ENCODE results near the gene CDH4. TPM values are rescaled to one million over a fixed set of nuclear protein-coding genes. Genes with fewer than 3 reads are reported as not detected.

CDH4 gene
- total and polyA plus RNA-seq, 3 experiments from 2014 or later = 0.22 TPM; not detected in 2

DNA sequence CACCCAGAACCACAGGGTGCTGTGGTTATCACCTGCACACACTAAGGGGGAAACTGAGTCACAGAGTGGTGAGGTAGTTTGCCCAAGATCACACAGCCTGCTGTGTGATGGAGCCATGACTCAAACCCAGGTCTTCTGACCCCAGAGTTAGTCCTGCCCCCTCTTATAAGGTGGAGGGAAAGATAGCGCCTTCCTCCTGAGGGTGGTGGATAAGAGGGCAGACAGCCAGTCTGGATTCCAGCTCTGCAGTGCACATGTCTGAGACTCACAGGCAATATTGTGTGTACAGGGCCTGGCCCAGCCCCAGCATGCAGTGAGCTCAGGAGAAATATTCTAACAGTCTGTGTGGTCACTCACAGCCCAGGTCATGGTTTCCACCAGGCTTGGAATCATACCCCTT lies 393.7 kb downstream of the CDH4 start:
- Histone ChIP-seq H3K4me1 (ENCODE audit: insufficient read depth, low read length) (no peaks in the 10 kb centered on the region), H3K9me3 (ENCODE audit: low read length) (no peaks in the 10 kb centered on the region), H3K4me3 (ENCODE audit: low read length) (no peak overlapping the region), H3K27ac (ENCODE audit: low read depth, low read length) (no peak overlapping the region), H3K27me3 (ENCODE audit: insufficient read depth, low read length, poor library complexity, severe bottlenecking) (no peaks in the 10 kb centered on the region), H3K36me3 (ENCODE audit: insufficient read depth, low read length) (no peaks in the 10 kb centered on the region)
- no peaks in the 10 kb centered on the region for H3K4me1 Mint-ChIP-seq
- no peaks in the 10 kb centered on the region for H3K36me3 Mint-ChIP-seq
- H3K27me3 Mint-ChIP-seq = peaks cover 4% of the 10 kb centered on the region in 2 donors
- ChIA-PET CTCF (no interaction called here), POLR2A (no interaction called here)
- no peak for DNase-seq
- no peak overlapping the region for H3K27ac Mint-ChIP-seq
- peaks cover 0 to 2% (median 2%) of the 10 kb centered on the region in 5 donors for H3K9me3 Mint-ChIP-seq
- no peak overlapping the region for H3K4me3 Mint-ChIP-seq

DNA sequence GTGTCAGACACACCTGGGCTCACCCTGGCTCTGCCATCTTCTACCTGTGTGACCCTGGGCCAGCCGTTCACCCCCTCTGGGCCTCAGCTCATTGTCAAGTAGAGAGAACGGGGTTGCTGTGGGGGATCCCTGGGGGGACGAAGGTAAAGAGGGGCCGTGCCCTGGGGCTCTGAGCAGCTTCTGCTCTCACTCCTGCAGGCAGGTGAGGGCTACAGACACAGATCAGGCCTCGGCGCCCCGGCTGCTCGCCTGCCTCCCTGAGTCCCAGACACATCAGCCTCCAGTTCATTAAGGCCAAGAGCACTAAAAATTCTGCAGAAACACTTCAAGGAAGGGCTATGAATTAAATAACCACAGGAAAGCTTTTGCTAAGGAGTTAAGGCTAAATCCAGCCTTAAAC lies 394.4 kb downstream of the CDH4 start:
- Mint-ChIP-seq H3K27me3 (peaks cover 2 to 4% of the 10 kb centered on the region in 2 donors), H3K27ac (no peak overlapping the region), H3K9me3 (peaks cover 0 to 2% (median 2%) of the 10 kb centered on the region in 5 donors), H3K4me1 (no peaks in the 10 kb centered on the region), H3K4me3 (no peak overlapping the region), H3K36me3 (no peaks in the 10 kb centered on the region)
- no peak overlapping the region for H3K27ac ChIP-seq (ENCODE audit: low read depth, low read length)
- no peak overlapping the region for H3K4me3 ChIP-seq (ENCODE audit: low read length)
- no peaks in the 10 kb centered on the region for H3K27me3 ChIP-seq (ENCODE audit: insufficient read depth, low read length, poor library complexity, severe bottlenecking)
- ChIA-PET CTCF (no interaction called here), POLR2A (no interaction called here)
- no peaks in the 10 kb centered on the region for H3K9me3 ChIP-seq (ENCODE audit: low read length)
- DNase-seq = no peak
- H3K36me3 ChIP-seq (ENCODE audit: insufficient read depth, low read length) = no peaks in the 10 kb centered on the region
- H3K4me1 ChIP-seq (ENCODE audit: insufficient read depth, low read length) = no peaks in the 10 kb centered on the region

- H3K4me3 Mint-ChIP-seq = no peak overlapping the region
- H3K9me3 Mint-ChIP-seq = peaks cover 0 to 7% (median 2%) of the 10 kb centered on the region in 5 donors
- Histone ChIP-seq H3K9me3 (ENCODE audit: low read length) (no peaks in the 10 kb centered on the region), H3K27ac (ENCODE audit: low read depth, low read length) (no peak overlapping the region), H3K4me1 (ENCODE audit: insufficient read depth, low read length) (no peaks in the 10 kb centered on the region), H3K4me3 (ENCODE audit: low read length) (no peak overlapping the region), H3K36me3 (ENCODE audit: insufficient read depth, low read length) (no peaks in the 10 kb centered on the region), H3K27me3 (ENCODE audit: insufficient read depth, low read length, poor library complexity, severe bottlenecking) (no peaks in the 10 kb centered on the region)
- H3K4me1 Mint-ChIP-seq = no peaks in the 10 kb centered on the region
- no peak overlapping the region for H3K27ac Mint-ChIP-seq
- CTCF ChIA-PET = no interaction called here
- POLR2A ChIA-PET = no interaction called here
- no peaks in the 10 kb centered on the region for H3K36me3 Mint-ChIP-seq
- no peak for DNase-seq
- peaks cover 2 to 4% of the 10 kb centered on the region in 2 donors for H3K27me3 Mint-ChIP-seq
Observed at GRCh38 chr20:61646986-61647385, 394.9 kb downstream of the CDH4 start.

DNA sequence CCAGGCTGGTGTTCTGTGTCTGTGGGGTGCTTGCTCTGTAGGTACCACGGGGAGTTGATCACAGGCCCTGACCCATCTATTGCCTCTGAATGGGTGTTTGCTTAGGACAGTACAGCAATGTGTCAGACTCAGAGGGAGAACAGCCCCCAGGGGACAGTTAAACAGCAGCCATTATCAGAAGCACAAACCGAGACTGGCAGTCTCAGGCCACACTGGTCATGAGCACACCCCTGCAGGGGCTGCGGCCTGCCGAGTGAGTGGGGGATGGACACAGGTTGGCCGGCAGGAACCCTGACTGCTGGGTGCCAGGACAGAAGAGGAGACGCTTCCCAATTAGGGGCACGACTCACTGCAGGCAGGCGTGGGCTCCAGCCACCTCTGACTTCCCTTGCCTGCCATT lies 395.6 kb downstream of the CDH4 start:
- POLR2A ChIA-PET = no interaction called here
- Histone ChIP-seq H3K27ac (ENCODE audit: low read depth, low read length) (no peak overlapping the region), H3K4me1 (ENCODE audit: insufficient read depth, low read length) (no peaks in the 10 kb centered on the region), H3K27me3 (ENCODE audit: insufficient read depth, low read length, poor library complexity, severe bottlenecking) (no peaks in the 10 kb centered on the region), H3K9me3 (ENCODE audit: low read length) (no peaks in the 10 kb centered on the region), H3K36me3 (ENCODE audit: insufficient read depth, low read length) (no peaks in the 10 kb centered on the region), H3K4me3 (ENCODE audit: low read length) (no peak overlapping the region)
- CTCF ChIA-PET = no interaction called here
- no peak overlapping the region for H3K27ac Mint-ChIP-seq
- DNase-seq = no peak
- no peaks in the 10 kb centered on the region for H3K4me1 Mint-ChIP-seq
- H3K27me3 Mint-ChIP-seq = peaks cover 3 to 4% of the 10 kb centered on the region in 2 donors
- no peaks in the 10 kb centered on the region for H3K36me3 Mint-ChIP-seq
- H3K9me3 Mint-ChIP-seq = peaks cover 0 to 6% (median 2%) of the 10 kb centered on the region in 5 donors
- no peak overlapping the region for H3K4me3 Mint-ChIP-seq

- Mint-ChIP-seq H3K4me3 (no peak overlapping the region), H3K36me3 (no peaks in the 10 kb centered on the region), H3K9me3 (peaks cover 0 to 4% (median 0%) of the 10 kb centered on the region in 5 donors), H3K27ac (no peak overlapping the region), H3K27me3 (peaks cover 0 to 2% of the 10 kb centered on the region in 2 donors), H3K4me1 (no peaks in the 10 kb centered on the region)
- H3K36me3 ChIP-seq (ENCODE audit: insufficient read depth, low read length) = no peaks in the 10 kb centered on the region
- ChIA-PET CTCF (no interaction called here), POLR2A (no interaction called here)
- H3K9me3 ChIP-seq (ENCODE audit: low read length) = no peaks in the 10 kb centered on the region
- H3K27me3 ChIP-seq (ENCODE audit: insufficient read depth, low read length, poor library complexity, severe bottlenecking) = no peaks in the 10 kb centered on the region
- no peak overlapping the region for H3K4me3 ChIP-seq (ENCODE audit: low read length)
- no peak for DNase-seq
- no peak overlapping the region for H3K27ac ChIP-seq (ENCODE audit: low read depth, low read length)
- no peaks in the 10 kb centered on the region for H3K4me1 ChIP-seq (ENCODE audit: insufficient read depth, low read length)
Observed at GRCh38 chr20:61649105-61649859, 397.2 kb downstream of the CDH4 start.

- POLR2A ChIA-PET = no interaction called here
- peaks cover 0 to 2% of the 10 kb centered on the region in 2 donors for H3K27me3 Mint-ChIP-seq
- Histone ChIP-seq H3K36me3 (ENCODE audit: insufficient read depth, low read length) (no peaks in the 10 kb centered on the region), H3K4me3 (ENCODE audit: low read length) (no peak overlapping the region), H3K27me3 (ENCODE audit: insufficient read depth, low read length, poor library complexity, severe bottlenecking) (no peaks in the 10 kb centered on the region), H3K4me1 (ENCODE audit: insufficient read depth, low read length) (no peaks in the 10 kb centered on the region), H3K9me3 (ENCODE audit: low read length) (no peaks in the 10 kb centered on the region), H3K27ac (ENCODE audit: low read depth, low read length) (no peak overlapping the region)
- CTCF ChIA-PET = no interaction called here
- H3K27ac Mint-ChIP-seq = no peak overlapping the region
- H3K36me3 Mint-ChIP-seq = no peaks in the 10 kb centered on the region
- DNase-seq = no peak
- no peaks in the 10 kb centered on the region for H3K4me1 Mint-ChIP-seq
- H3K9me3 Mint-ChIP-seq = peaks cover 0 to 4% (median 0%) of the 10 kb centered on the region in 5 donors
- H3K4me3 Mint-ChIP-seq = no peak overlapping the region
Observed at GRCh38 chr20:61649860-61650162, 397.8 kb downstream of the CDH4 start.

DNA sequence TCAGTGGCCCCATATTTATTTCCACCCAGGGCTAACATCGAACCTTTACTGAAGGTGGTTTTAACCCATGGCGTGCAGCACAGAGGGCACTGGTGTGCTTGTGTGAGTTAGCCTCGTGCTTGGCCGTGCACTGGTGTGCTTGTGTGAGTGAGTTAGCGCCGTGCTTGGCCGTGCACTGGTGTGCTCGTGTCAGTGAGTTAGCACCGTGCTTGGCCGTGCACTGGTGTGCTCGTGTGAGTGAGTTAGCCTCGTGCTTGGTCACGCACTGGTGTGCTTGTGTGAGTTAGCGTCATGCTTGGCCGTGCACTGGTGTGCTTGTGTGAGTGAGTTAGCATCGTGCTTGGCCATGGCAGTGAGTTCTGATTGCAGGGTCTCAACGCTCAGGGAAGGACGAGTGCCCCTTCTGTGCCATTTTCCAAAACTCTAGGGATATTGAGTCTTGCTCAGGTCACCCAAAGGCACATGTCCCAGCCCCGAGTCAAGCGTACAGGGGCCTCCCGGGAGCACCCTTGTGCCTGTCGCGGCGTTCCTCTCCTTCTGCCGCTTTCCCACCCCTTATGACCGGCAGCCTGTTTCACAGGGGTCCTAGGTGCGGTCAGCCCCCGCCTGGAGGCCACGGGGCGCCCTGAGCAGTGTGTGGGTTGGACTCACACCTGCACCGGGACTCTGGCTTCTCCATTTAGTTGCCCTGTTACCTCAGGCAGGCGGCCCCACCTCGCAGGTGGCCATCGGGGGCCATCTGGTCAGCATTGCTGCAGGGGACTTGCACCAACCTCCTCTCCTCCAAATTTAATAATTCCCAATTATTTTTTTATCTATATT lies 399.1 kb downstream of the CDH4 start:
- CTCF ChIA-PET = no interaction called here
- POLR2A ChIA-PET = no interaction called here
- no peaks in the 10 kb centered on the region for H3K4me1 ChIP-seq (ENCODE audit: insufficient read depth, low read length)
- no peaks in the 10 kb centered on the region for H3K36me3 ChIP-seq (ENCODE audit: insufficient read depth, low read length)
- H3K4me3 ChIP-seq (ENCODE audit: low read length) = no peak overlapping the region
- Mint-ChIP-seq H3K9me3 (peaks cover 0 to 4% (median 0%) of the 10 kb centered on the region in 5 donors), H3K27ac (no peak overlapping the region), H3K4me1 (no peaks in the 10 kb centered on the region), H3K27me3 (peaks cover 0 to 3% of the 10 kb centered on the region in 2 donors), H3K4me3 (no peak overlapping the region), H3K36me3 (no peaks in the 10 kb centered on the region)
- H3K9me3 ChIP-seq (ENCODE audit: low read length) = no peaks in the 10 kb centered on the region
- no peak overlapping the region for H3K27ac ChIP-seq (ENCODE audit: low read depth, low read length)
- no peaks in the 10 kb centered on the region for H3K27me3 ChIP-seq (ENCODE audit: insufficient read depth, low read length, poor library complexity, severe bottlenecking)
- DNase-seq = no peak

GRCh38 chr20:61652146-61652545 lies 400.1 kb downstream of the CDH4 start:
- no peak overlapping the region for H3K4me3 Mint-ChIP-seq
- H3K27me3 ChIP-seq (ENCODE audit: insufficient read depth, low read length, poor library complexity, severe bottlenecking) = no peaks in the 10 kb centered on the region
- H3K4me3 ChIP-seq (ENCODE audit: low read length) = no peak overlapping the region
- ChIA-PET POLR2A (no interaction called here), CTCF (no interaction called here)
- H3K27ac ChIP-seq (ENCODE audit: low read depth, low read length) = no peak overlapping the region
- H3K36me3 Mint-ChIP-seq = no peaks in the 10 kb centered on the region
- no peaks in the 10 kb centered on the region for H3K4me1 ChIP-seq (ENCODE audit: insufficient read depth, low read length)
- no peaks in the 10 kb centered on the region for H3K36me3 ChIP-seq (ENCODE audit: insufficient read depth, low read length)
- no peaks in the 10 kb centered on the region for H3K4me1 Mint-ChIP-seq
- H3K27ac Mint-ChIP-seq = no peak overlapping the region
- no peaks in the 10 kb centered on the region for H3K9me3 ChIP-seq (ENCODE audit: low read length)
- H3K27me3 Mint-ChIP-seq = peaks cover 0 to 3% of the 10 kb centered on the region in 2 donors
- DNase-seq = no peak
- H3K9me3 Mint-ChIP-seq = peaks cover 0 to 4% (median 2%) of the 10 kb centered on the region in 5 donors
